H1 (cell line): ENCODE results near the gene DISC1. TPM values are rescaled to one million over a fixed set of nuclear protein-coding genes. Genes with fewer than 3 reads are reported as not detected.
"Not testable (repeated sequence)": the region's sequence is repeated elsewhere in the genome, so short reads cannot be mapped to it uniquely, and the experiment has no call there.

Source experiments
- CTCF ChIA-PET: fragments of 300-600 bp; sonication (Branson Sonifier 250); formaldehyde crosslinking; loops from one replicate; lab custom pipeline; 2021; ENCODE audit not compliant: partially characterized antibody; lab: Charles Lee
- POLR2A ChIA-PET: fragments of 300-600 bp; sonication (Branson Sonifier 250); formaldehyde crosslinking; loops from one replicate; lab custom pipeline; 2021; ENCODE audit warnings: inconsistent platforms; ENCODE audit not compliant: partially characterized antibody; lab: Charles Lee
- DNase-seq, 2 experiments: peaks; one replicate each; pipeline versions ENCODE4 v3.0.0 to v3.0.0-alpha.2; 2010 to 2022; ENCODE audit warnings: low spot score in 2 of 2, low read depth in 1 of 2, mixed read lengths in 1 of 2
- FAIRE-seq: peaks from 2 replicates; lab custom pipeline; 2011; peaks lifted over from hg19 to GRCh38; lab: Jason Lieb, UNC
- H2AFZ ChIP-seq: 2 replicates; pipeline ENCODE4 v1.8.1; 2012; ENCODE audit warnings: low read length, inconsistent platforms
- H2AK5ac ChIP-seq: 2 replicates; pipeline ENCODE4 v1.6.1; 2013; ENCODE audit warnings: low read depth, low read length
- H2BK120ac ChIP-seq: replicated peaks from 2 replicates; pipeline ENCODE3; 2013; ENCODE audit warnings: low read depth, low read length, inconsistent platforms
- H2BK12ac ChIP-seq: 2 replicates; pipeline ENCODE4 v1.6.1; 2013; ENCODE audit warnings: low read depth, low read length
- H2BK15ac ChIP-seq: 2 replicates; pipeline ENCODE4 v1.6.1; 2013; ENCODE audit warnings: low read length
- H2BK20ac ChIP-seq: 2 replicates; pipeline ENCODE4 v1.6.1; 2013; ENCODE audit warnings: low read length
- H2BK5ac ChIP-seq: 2 replicates; pipeline ENCODE4 v1.6.1; 2013; ENCODE audit warnings: low read depth, low read length
- H3K14ac ChIP-seq: 2 replicates; pipeline ENCODE4 v1.6.1; 2013; ENCODE audit warnings: inconsistent platforms; ENCODE audit not compliant: insufficient read length
- H3K18ac ChIP-seq: 2 replicates; pipeline ENCODE4 v1.6.1; 2013; ENCODE audit warnings: low read length; ENCODE audit errors: extremely low read depth
- H3K23ac ChIP-seq: 2 replicates; pipeline ENCODE4 v1.6.1; 2013; ENCODE audit warnings: inconsistent platforms; ENCODE audit not compliant: insufficient read length
- H3K23me2 ChIP-seq: 2 replicates; pipeline ENCODE4 v1.6.1; 2013; ENCODE audit warnings: low read depth, low read length
- H3K27ac ChIP-seq: 2 replicates; pipeline ENCODE4 v1.6.1; 2011; ENCODE audit warnings: low read depth, low read length, inconsistent platforms
- H3K27me3 ChIP-seq, 4 experiments: replicated peaks in 1 of 4; 1 replicate in 1 of 4; 2 replicates in 3 of 4; pipeline versions ENCODE4 v1.6.1 to v1.8.1; 2011 to 2013; ENCODE audit warnings: low read length in 3 of 4, mild to moderate bottlenecking in 3 of 4, inconsistent platforms in 2 of 4, mixed read lengths in 2 of 4, moderate library complexity in 1 of 4; ENCODE audit not compliant: control insufficient read depth in 3 of 4, insufficient read depth in 3 of 4; ENCODE audit errors: extremely low read depth in 1 of 4
- H3K36me3 ChIP-seq, 4 experiments: 2 replicates each; pipeline versions ENCODE4 v1.6.1 to v1.8.1; 2011 to 2013; ENCODE audit warnings: mild to moderate bottlenecking in 4 of 4, low read length in 3 of 4, moderate library complexity in 2 of 4, control low read depth in 1 of 4, inconsistent platforms in 1 of 4; ENCODE audit not compliant: insufficient read depth in 4 of 4, control insufficient read depth in 2 of 4
- H3K4ac ChIP-seq: replicated peaks from 2 replicates; pipeline ENCODE3; 2013; ENCODE audit warnings: low read length, low read depth, mixed read lengths, inconsistent platforms; ENCODE audit not compliant: insufficient read length
- H3K4me1 ChIP-seq, 4 experiments: replicated peaks in 1 of 4; 1 replicate in 1 of 4; 2 replicates in 3 of 4; pipeline versions ENCODE4 v1.6.1 to v1.8.1; 2011 to 2013; ENCODE audit warnings: low read length in 3 of 4, inconsistent platforms in 2 of 4, mixed read lengths in 1 of 4; ENCODE audit not compliant: insufficient read depth in 4 of 4, control insufficient read depth in 3 of 4
- H3K4me2 ChIP-seq, 2 experiments: 2 replicates each; pipeline versions ENCODE4 v1.6.1 to v1.8.1; 2011 to 2013; ENCODE audit warnings: low read depth in 2 of 2, low read length in 2 of 2, control low read depth in 1 of 2, inconsistent platforms in 1 of 2, mild to moderate bottlenecking in 1 of 2; ENCODE audit not compliant: insufficient read depth in 1 of 2
- H3K4me3 ChIP-seq, 4 experiments: fragments of 200-600, 300-600 bp in 1 of 4; sonication (generic), shearing (Covaris generic), sonication (Bioruptor Twin) in 1 of 4; 2 replicates each; pipeline versions ENCODE4 v1.5.1 to v1.8.1; 2011 to 2016; ENCODE audit warnings: low read length in 4 of 4, low read depth in 3 of 4, control low read depth in 2 of 4, inconsistent platforms in 2 of 4, mild to moderate bottlenecking in 2 of 4, mixed read lengths in 1 of 4, moderate library complexity in 1 of 4; ENCODE audit not compliant: insufficient read depth in 2 of 4; ENCODE audit errors: extremely low read depth in 1 of 4
- H3K56ac ChIP-seq: replicated peaks from 2 replicates; pipeline ENCODE3; 2013; ENCODE audit warnings: low read depth, mild to moderate bottlenecking, mixed read lengths, low read length, inconsistent platforms; ENCODE audit not compliant: insufficient read length
- H3K79me1 ChIP-seq: 2 replicates; pipeline ENCODE4 v1.6.1; 2013; ENCODE audit warnings: low read depth, low read length, control low read depth
- H3K79me2 ChIP-seq, 2 experiments: 2 replicates each; pipeline versions ENCODE4 v1.6.1 to v1.8.1; 2012 to 2013; ENCODE audit warnings: low read length in 2 of 2, mild to moderate bottlenecking in 2 of 2, inconsistent platforms in 1 of 2; ENCODE audit not compliant: insufficient read depth in 2 of 2, control insufficient read depth in 1 of 2
- H3K9ac ChIP-seq, 4 experiments: replicated peaks in 1 of 4; 1 replicate in 1 of 4; 2 replicates in 3 of 4; pipeline versions ENCODE4 v1.6.1 to v1.8.1; 2011 to 2013; ENCODE audit warnings: low read depth in 3 of 4, low read length in 3 of 4, control low read depth in 2 of 4, mild to moderate bottlenecking in 2 of 4, moderate library complexity in 2 of 4, inconsistent platforms in 1 of 4; ENCODE audit errors: extremely low read depth in 1 of 4
- H3K9me3 ChIP-seq, 2 experiments: 2 replicates each; pipeline versions ENCODE4 v1.6.1 to v1.8.1; 2012 to 2013; ENCODE audit warnings: mild to moderate bottlenecking in 2 of 2, moderate library complexity in 2 of 2, control low read depth in 1 of 2, inconsistent platforms in 1 of 2, low read depth in 1 of 2, low read length in 1 of 2, mixed read lengths in 1 of 2; ENCODE audit not compliant: insufficient read depth in 2 of 2
- H4K20me1 ChIP-seq, 2 experiments: replicated peaks in 1 of 2; 2 replicates each; pipeline versions ENCODE3 to v1.8.1; 2011 to 2013; ENCODE audit warnings: inconsistent platforms in 2 of 2, low read length in 2 of 2, mild to moderate bottlenecking in 1 of 2; ENCODE audit not compliant: insufficient read depth in 2 of 2, control insufficient read depth in 1 of 2
- H4K5ac ChIP-seq: 2 replicates; pipeline ENCODE4 v1.6.1; 2013; ENCODE audit warnings: low read length, low read depth, mixed read lengths, inconsistent platforms; ENCODE audit not compliant: insufficient read length
- H4K8ac ChIP-seq: 2 replicates; pipeline ENCODE4 v1.8.0; 2013; ENCODE audit warnings: mild to moderate bottlenecking, moderate library complexity, low read length, inconsistent platforms; ENCODE audit not compliant: insufficient read depth; ENCODE audit errors: extremely low read depth
- H4K91ac ChIP-seq: replicated peaks from 2 replicates; pipeline ENCODE3; 2013; ENCODE audit warnings: low read length, mixed read lengths, inconsistent platforms; ENCODE audit not compliant: insufficient read length
- WGBS, 2 experiments: shearing (Covaris generic) in 1 of 2; methylation state at CpG; one replicate each; pipeline versions ENCODE4 v1.1.6 to v1.1.7; 2013 to 2015; ENCODE audit warnings: low lambda C conversion rate in 2 of 2, mixed read lengths in 2 of 2, inconsistent platforms in 1 of 2, low coverage in 1 of 2, missing lambda C conversion rate in 1 of 2; ENCODE audit not compliant: insufficient replicate concordance in 2 of 2, insufficient coverage in 1 of 2, insufficient read length in 1 of 2; ENCODE audit errors: extremely low coverage in 1 of 2, missing lambda C conversion rate in 1 of 2; 5-methylcytosine and 5-hydroxymethylcytosine counted together
- polyA plus RNA-seq, 7 experiments: library from polyadenylated mRNA; depleted of rRNA in 3 of 7; stranded (reverse) in 5 of 7; unstranded in 2 of 7; fragments of >200 nt in 5 of 7; fragments of 200-250 nt in 2 of 7; gene quantifications; 1 replicate in 5 of 7; 2 replicates in 1 of 7; 4 replicates in 1 of 7; pipeline versions ENCODE4 v1.2.1 to v1.2.3, GENCODE V29; 2011 to 2013; ENCODE audit warnings: missing spikeins in 2 of 7, mixed read lengths in 2 of 7
- total RNA-seq: library from RNA; stranded (reverse); fragmentation: NEBNext Ultra II Directional; extraction: Animal tissue kit (Norgen Biotek cat#: 25700); gene quantifications from 2 replicates; pipeline ENCODE4 v1.2.1, GENCODE V29; 2021

DISC1 gene
- total and polyA plus RNA-seq, 2 of the 8 experiments (the other 6 are each of a cell fraction or from before 2014, with no cell fraction given), result 1.1 to 3.5 TPM

- H3K18ac ChIP-seq, CTCF ChIA-PET, H4K20me1 ChIP-seq, H3K23ac ChIP-seq, H3K4me3 ChIP-seq, H3K27me3 ChIP-seq, H2BK20ac ChIP-seq, H3K9ac ChIP-seq, H4K91ac ChIP-seq, H3K14ac ChIP-seq, H2AK5ac ChIP-seq, H4K8ac ChIP-seq, H3K9me3 ChIP-seq, H3K36me3 ChIP-seq, H2BK120ac ChIP-seq, H2AFZ ChIP-seq, H3K23me2 ChIP-seq, H4K5ac ChIP-seq, H3K4me1 ChIP-seq, POLR2A ChIA-PET, FAIRE-seq, H2BK15ac ChIP-seq, H3K4ac ChIP-seq, H3K79me2 ChIP-seq, H3K4me2 ChIP-seq, H2BK5ac ChIP-seq, H3K79me1 ChIP-seq, H3K27ac ChIP-seq, DNase-seq, H2BK12ac ChIP-seq, H3K56ac ChIP-seq: not testable (repeated sequence)
- WGBS, 2 experiments, result 91% methylated on average over 4 of the region's 4 CpGs; no CpG with 5 or more reads in 1 of the 2 experiments
Measured at GRCh38 chr1:231669864-231670621, 43.5 kb downstream of the DISC1 start.
